ENCODE data around the gene ASTN2.

ASTN2 gene

GRCh38 chr9:117268847-117269446 is 145.9 kb downstream of the ASTN2 start:
- FAIRE-seq (no peak), DNase-seq (ENCODE audit: extremely low spot score, insufficient read length, low read depth) (no peak)

GRCh38 chr9:117266855-117267497 is 147.9 kb downstream of the ASTN2 start:
- FAIRE-seq, result no peak
- no peak for DNase-seq (ENCODE audit: extremely low spot score, insufficient read length, low read depth)

GRCh38 chr9:117265253-117265652 is 149.6 kb downstream of the ASTN2 start:
- DNase-seq (ENCODE audit: extremely low spot score, insufficient read length, low read depth) (no peak), FAIRE-seq (no peak)

GRCh38 chr9:117258184-117258866 is 156.5 kb downstream of the ASTN2 start:
- FAIRE-seq, result no peak
- no peak for DNase-seq (ENCODE audit: extremely low spot score, insufficient read length, low read depth)

- FAIRE-seq, result no peak
- DNase-seq (ENCODE audit: extremely low spot score, insufficient read length, low read depth), result no peak
Measured at GRCh38 chr9:117253261-117253660, 161.6 kb downstream of the ASTN2 start.

GRCh38 chr9:117250610-117251215 is 164.1 kb downstream of the ASTN2 start:
- DNase-seq (ENCODE audit: extremely low spot score, insufficient read length, low read depth) (no peak), FAIRE-seq (no peak)

GRCh38 chr9:117249799-117250198 is 165.1 kb downstream of the ASTN2 start:
- no peak for FAIRE-seq
- no peak for DNase-seq (ENCODE audit: extremely low spot score, insufficient read length, low read depth)

GRCh38 chr9:117247266-117247665 is 167.6 kb downstream of the ASTN2 start:
- no peak for DNase-seq (ENCODE audit: extremely low spot score, insufficient read length, low read depth)
- FAIRE-seq, result no peak

GRCh38 chr9:117245175-117245829 is 169.6 kb downstream of the ASTN2 start:
- FAIRE-seq (no peak), DNase-seq (ENCODE audit: extremely low spot score, insufficient read length, low read depth) (no peak)

- no peak for FAIRE-seq
- DNase-seq (ENCODE audit: extremely low spot score, insufficient read length, low read depth), result no peak
Measured at GRCh38 chr9:117242082-117242481, 172.8 kb downstream of the ASTN2 start.

GRCh38 chr9:117239428-117239827 is 175.4 kb downstream of the ASTN2 start:
- no peak for FAIRE-seq
- DNase-seq (ENCODE audit: extremely low spot score, insufficient read length, low read depth), result no peak

- FAIRE-seq (no peak), DNase-seq (ENCODE audit: extremely low spot score, insufficient read length, low read depth) (no peak)
Measured at GRCh38 chr9:117234103-117234502, 180.8 kb downstream of the ASTN2 start.

GRCh38 chr9:117233016-117233415 is 181.8 kb downstream of the ASTN2 start:
- DNase-seq (ENCODE audit: extremely low spot score, insufficient read length, low read depth) (no peak), FAIRE-seq (no peak)

- FAIRE-seq (no peak), DNase-seq (ENCODE audit: extremely low spot score, insufficient read length, low read depth) (no peak)
Measured at GRCh38 chr9:117232281-117232680, 182.6 kb downstream of the ASTN2 start.

GRCh38 chr9:117231012-117231411 is 183.8 kb downstream of the ASTN2 start:
- FAIRE-seq (no peak), DNase-seq (ENCODE audit: extremely low spot score, insufficient read length, low read depth) (no peak)

GRCh38 chr9:117224695-117225094 is 190.2 kb downstream of the ASTN2 start:
- DNase-seq (ENCODE audit: extremely low spot score, insufficient read length, low read depth), result no peak

GRCh38 chr9:117218951-117219350 is 195.9 kb downstream of the ASTN2 start:
- no peak for DNase-seq (ENCODE audit: extremely low spot score, insufficient read length, low read depth)
- FAIRE-seq, result no peak

More at GRCh38 chr9:117224695-117225094, 190.2 kb downstream of the ASTN2 start:
- no peak for FAIRE-seq

- DNase-seq (ENCODE audit: extremely low spot score, insufficient read length, low read depth) (no peak), FAIRE-seq (no peak)
Measured at GRCh38 chr9:117214416-117214815, 200.4 kb downstream of the ASTN2 start.

- no peak for FAIRE-seq
- DNase-seq (ENCODE audit: extremely low spot score, insufficient read length, low read depth), result no peak
Measured at GRCh38 chr9:117211280-117211679, 203.6 kb downstream of the ASTN2 start.

GRCh38 chr9:117205806-117206205 is 209.1 kb downstream of the ASTN2 start:
- FAIRE-seq, result no peak
- DNase-seq (ENCODE audit: extremely low spot score, insufficient read length, low read depth), result no peak

GRCh38 chr9:117204971-117205370 is 209.9 kb downstream of the ASTN2 start:
- no peak for FAIRE-seq
- DNase-seq (ENCODE audit: extremely low spot score, insufficient read length, low read depth), result no peak

Measured in GM18507 (cell line).